8988T (cell line): ENCODE results near the gene MED28.

ENCODE experiments used
- DNase-seq: peaks from one replicate; pipeline ENCODE4 v3.0.0; 2011

MED28 gene

GRCh38 chr4:17667653-17668201 lies 53.3 kb downstream of the MED28 start:
- DNase-seq: no peak

- no peak for DNase-seq
These were observed 56.0 kb downstream of the MED28 start for GRCh38 chr4:17670423-17670822.

GRCh38 chr4:17680559-17681280 lies 66.3 kb downstream of the MED28 start:
- DNase-seq: no peak

GRCh38 chr4:17681281-17682221 lies 67.1 kb downstream of the MED28 start:
- DNase-seq: no peak

- DNase-seq: no peak
These were observed 67.8 kb downstream of the MED28 start for GRCh38 chr4:17682222-17682566.
